Measurements from ENCODE around the gene FCN1.

FCN1 gene

DNA sequence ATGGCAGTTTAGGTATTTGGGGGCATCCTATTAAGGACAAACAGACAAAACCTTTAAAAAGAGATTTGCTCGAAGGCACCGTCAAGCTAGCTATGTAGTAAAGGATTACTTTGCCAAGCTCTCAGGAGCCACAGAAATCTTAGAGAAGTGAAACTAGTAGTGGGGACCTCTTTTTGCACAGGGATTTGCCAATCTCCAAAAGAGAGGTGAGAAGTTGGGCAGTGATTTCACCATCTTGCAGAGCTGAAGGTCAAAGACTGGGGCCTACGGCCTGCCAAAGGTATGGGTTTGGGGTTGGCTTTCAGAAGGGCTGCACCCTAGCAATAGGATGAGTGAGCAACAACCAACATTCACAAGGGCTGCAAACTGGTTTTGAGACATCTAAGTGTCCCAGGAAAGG, 1.6 kb upstream of the FCN1 start:
- Mint-ChIP-seq H3K4me1 (ENCODE audit: low read depth) (no peaks in the 10 kb centered on the region), H3K36me3 (ENCODE audit: low read depth) (no peaks in the 10 kb centered on the region), H3K4me3 (no peak overlapping the region), H3K9me3 (peaks cover 7% of the 10 kb centered on the region), H3K27me3 (ENCODE audit: low read depth) (no peaks in the 10 kb centered on the region), H3K27ac (no peak overlapping the region)

DNA sequence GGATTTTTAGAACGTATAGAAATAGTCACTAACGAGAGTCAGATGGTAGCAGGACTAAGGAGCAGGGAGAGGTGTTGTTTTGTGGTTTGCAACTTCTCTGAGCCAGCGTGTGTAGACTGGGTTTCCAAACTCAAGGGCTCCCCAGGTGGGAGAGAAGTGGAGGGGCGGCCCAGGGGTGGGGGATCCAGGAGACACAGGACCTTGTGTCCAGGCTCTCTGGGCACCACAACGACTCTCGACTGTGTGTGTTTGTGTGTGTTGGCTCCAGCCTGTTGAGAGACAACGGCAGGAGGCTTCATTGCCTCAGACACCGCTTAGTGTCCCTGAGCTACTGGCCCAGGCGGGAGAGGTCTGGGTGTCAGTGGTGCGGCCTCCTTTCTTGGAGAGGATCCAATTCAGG, 934 bp upstream of the FCN1 start:
- Mint-ChIP-seq H3K27ac (no peak overlapping the region), H3K9me3 (peaks cover 7% of the 10 kb centered on the region), H3K4me3 (no peak overlapping the region), H3K27me3 (ENCODE audit: low read depth) (no peaks in the 10 kb centered on the region), H3K4me1 (ENCODE audit: low read depth) (no peaks in the 10 kb centered on the region), H3K36me3 (ENCODE audit: low read depth) (no peaks in the 10 kb centered on the region)

DNA sequence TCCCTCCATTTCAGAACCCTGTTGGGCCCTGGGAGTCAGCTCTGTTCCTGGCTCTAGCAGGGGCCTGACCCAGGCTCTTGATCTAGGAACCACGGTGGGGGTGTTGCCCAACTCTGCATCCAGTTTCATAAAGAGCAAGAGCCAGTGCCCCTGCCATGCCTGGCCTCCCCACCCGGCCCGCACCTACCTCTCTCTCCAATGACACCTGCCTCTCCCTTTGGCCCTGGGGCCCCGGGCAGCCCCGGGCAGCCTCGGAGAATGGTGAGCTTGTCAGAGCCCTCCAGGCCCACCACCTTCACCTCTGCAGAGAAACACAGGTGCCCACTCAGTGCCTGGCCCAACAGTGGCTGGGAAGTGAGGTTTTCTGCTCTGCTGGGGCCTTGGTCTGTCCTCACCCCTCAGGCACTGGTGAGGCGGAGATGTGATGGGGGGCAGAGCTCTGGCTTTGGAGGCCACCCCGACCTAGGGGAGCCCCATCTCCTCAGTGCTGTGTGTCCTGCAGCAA, 1.5 kb downstream of the FCN1 start:
- Mint-ChIP-seq H3K9me3 (peaks cover 7% of the 10 kb centered on the region), H3K27ac (no peak overlapping the region), H3K4me1 (ENCODE audit: low read depth) (no peaks in the 10 kb centered on the region), H3K36me3 (ENCODE audit: low read depth) (no peaks in the 10 kb centered on the region), H3K4me3 (no peak overlapping the region), H3K27me3 (ENCODE audit: low read depth) (no peaks in the 10 kb centered on the region)

DNA sequence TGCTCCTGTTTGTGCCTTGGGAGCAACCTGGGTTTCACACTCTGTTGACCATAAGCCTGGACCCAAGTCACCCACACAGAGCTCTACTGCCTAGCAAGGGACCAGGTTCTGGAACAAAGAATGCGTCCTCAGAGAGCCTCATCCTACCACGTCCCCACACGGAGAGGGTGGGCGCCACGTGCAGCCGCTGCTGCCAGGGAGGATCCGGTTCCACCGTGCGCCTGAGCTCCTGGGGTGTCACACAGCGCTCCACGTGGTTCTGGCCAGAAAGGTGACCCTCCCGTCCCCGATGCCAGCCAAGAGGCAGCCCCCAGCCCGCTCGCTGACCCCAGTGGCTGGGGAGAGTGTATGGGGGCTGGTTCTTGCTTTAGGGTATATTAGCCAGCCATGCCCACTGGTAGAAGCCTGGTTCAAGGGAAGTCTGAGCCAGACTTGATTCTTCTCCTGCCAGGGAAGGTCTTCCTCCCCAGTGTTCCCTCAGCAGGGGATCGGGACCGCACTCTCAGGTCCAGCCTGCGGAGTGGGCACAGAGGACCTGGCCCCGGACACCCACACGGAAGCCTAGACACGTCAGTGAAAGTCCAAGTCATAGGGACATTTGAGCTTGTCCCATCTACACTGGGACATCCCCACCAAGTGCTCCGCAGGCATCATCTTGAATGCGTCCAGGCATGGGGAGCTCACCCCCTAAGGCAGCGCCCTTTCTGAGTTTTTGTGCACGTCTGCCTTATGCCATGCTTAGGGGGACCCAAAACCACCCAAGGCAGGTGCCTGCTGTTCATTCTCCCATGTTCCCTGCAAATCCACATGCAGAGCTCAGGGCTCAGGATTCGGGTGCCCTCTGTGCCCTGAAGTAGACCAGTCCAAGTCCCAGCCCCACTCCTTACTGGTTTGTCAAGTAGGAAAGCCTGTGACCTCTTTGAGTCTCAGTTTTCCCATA, 2.4 kb downstream of the FCN1 start:
- Mint-ChIP-seq H3K36me3 (ENCODE audit: low read depth) (no peaks in the 10 kb centered on the region), H3K4me3 (no peak overlapping the region)

DNA sequence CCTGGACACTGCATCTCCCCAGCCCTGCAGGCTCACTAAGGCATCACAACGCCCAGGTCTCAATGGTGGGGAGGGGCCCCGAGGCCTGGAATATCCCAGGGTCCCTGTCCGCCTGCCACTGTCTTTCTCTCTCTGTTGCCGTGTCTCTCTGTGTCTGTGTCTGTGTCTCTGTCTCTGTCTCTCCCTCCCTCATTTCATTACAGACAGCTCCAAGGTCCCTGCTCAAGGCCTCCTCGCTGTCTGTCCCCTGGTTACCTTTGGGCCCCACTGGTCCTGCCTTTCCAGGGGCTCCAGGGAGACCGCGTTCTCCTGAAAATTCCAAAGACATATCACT, 3.2 kb downstream of the FCN1 start:
- H3K4me3 Mint-ChIP-seq = no peak overlapping the region
- no peaks in the 10 kb centered on the region for H3K4me1 Mint-ChIP-seq (ENCODE audit: low read depth)
- no peaks in the 10 kb centered on the region for H3K36me3 Mint-ChIP-seq (ENCODE audit: low read depth)
- H3K9me3 Mint-ChIP-seq = peaks cover 2% of the 10 kb centered on the region
- H3K27ac Mint-ChIP-seq = no peak overlapping the region
- H3K27me3 Mint-ChIP-seq (ENCODE audit: low read depth) = peaks cover 14% of the 10 kb centered on the region

More for the DNA sequence above, 2.4 kb downstream of the FCN1 start:
- Mint-ChIP-seq H3K9me3 (peaks cover 7% of the 10 kb centered on the region), H3K27ac (no peak overlapping the region), H3K27me3 (ENCODE audit: low read depth) (peaks cover 5% of the 10 kb centered on the region), H3K4me1 (ENCODE audit: low read depth) (no peaks in the 10 kb centered on the region)

DNA sequence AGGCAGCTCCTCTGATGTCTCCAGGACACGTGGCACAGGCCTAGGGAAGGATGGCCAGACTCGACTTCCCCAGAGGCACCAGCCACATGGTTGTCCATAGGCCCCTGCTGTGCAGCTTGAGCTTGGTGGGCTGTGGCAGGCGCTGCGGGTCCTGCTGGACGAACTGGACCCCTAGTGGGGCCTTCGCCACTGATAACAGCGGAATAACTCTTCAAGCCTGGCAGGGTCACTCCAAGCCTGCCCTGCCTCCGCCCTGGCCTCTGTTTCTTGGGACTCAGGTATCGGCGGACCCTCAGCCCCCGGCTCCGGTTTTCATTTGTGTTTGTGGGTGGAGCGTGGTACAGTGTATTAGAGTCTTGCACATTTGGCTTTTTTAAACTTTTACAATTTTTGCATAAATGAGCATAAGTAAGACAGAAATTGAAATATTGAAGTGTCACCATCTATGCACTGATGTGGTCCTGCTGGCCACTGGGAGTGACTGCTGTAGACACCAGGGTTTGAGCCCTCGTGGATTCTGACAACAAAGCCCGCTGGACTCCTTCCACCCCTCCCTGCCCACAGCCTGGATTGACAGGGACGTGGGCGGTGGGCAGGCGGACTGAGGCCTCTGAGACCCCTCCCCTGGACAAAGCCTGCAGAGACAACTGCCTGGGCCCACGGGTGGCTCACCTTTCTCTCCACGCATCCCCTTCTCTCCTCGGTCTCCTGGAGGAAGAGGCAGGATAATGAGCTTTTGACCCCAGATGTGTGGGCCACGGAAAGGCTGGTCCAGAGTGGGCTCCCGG, 3.8 kb downstream of the FCN1 start:
- H3K4me1 Mint-ChIP-seq (ENCODE audit: low read depth) = no peaks in the 10 kb centered on the region
- no peak overlapping the region for H3K4me3 Mint-ChIP-seq
- H3K27ac Mint-ChIP-seq = no peak overlapping the region
- H3K27me3 Mint-ChIP-seq (ENCODE audit: low read depth) = peaks cover 14% of the 10 kb centered on the region
- no peaks in the 10 kb centered on the region for H3K36me3 Mint-ChIP-seq (ENCODE audit: low read depth)
- H3K9me3 Mint-ChIP-seq = peaks cover 2% of the 10 kb centered on the region

DNA sequence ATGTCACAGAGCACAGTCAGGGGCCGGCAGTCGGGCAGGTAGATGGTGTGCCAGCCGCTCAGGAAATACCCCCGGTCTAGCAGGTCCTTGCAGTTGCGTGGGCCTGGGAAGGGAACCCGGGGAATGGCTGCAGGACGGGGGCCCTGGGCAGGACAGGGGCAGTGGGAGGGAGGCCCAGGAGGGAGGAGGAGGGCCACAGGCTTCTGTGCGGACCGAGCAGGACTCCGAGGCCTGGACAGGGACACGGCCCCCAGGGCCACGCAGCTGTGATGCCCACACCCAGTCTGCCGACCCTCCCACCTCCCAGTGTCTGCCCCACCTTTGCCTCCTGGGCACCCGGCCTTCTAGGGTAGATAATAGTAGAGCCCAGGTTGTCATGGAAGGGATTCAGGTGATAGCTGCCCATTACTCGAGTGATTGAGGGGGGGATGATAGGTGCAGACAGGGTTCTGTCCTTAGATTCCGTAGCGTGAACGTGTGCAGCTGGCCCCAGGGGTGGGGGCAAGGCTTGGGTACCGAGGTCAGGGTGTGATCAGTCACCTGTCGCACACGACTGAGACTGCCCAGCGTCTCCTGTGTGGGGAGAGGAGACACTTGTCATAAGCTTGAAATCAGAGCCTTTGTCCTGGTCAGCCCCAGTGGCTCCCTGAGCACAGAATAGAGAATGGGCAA, 4.5 kb downstream of the FCN1 start:
- Mint-ChIP-seq H3K4me3 (no peak overlapping the region), H3K9me3 (no peaks in the 10 kb centered on the region), H3K4me1 (ENCODE audit: low read depth) (no peaks in the 10 kb centered on the region), H3K27ac (no peak overlapping the region), H3K27me3 (ENCODE audit: low read depth) (peaks cover 14% of the 10 kb centered on the region), H3K36me3 (ENCODE audit: low read depth) (no peaks in the 10 kb centered on the region)

DNA sequence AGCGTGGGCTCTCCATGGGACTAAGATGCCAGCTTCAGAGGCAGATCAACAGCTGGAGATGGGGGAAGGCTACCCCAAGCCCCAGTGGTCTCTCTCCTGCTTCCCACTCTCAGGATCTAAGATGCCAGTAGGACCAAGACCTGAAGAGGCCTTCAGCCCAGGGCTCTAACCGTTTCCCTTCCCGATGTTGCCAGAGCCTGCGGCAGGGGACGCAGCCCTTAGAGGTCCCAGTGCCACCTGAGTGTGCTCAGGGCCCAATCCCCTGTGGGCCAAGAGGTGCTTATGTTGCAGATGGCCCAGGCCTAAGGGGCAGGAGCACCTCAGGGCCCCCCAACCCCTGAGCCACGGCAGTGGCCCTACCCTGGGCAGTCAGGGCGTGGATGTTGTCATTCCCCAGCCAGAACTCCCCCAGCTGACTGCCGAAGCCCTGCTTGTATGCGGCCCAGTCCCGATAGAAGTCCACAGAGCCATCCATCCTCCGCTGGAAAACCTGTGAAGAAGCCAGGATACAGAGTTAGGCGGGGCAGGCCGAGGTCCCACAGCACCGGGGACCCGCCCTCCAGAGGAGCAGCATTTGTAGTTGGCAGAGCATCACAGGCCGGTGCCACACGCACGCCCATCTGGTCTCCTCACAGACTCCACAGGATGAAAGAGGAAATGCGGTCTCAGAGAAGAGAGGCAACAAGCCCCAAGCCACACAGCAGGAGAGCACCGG, 5.4 kb downstream of the FCN1 start:
- Mint-ChIP-seq H3K27ac (no peak overlapping the region), H3K4me3 (no peak overlapping the region), H3K27me3 (ENCODE audit: low read depth) (peaks cover 14% of the 10 kb centered on the region), H3K4me1 (ENCODE audit: low read depth) (no peaks in the 10 kb centered on the region), H3K9me3 (no peaks in the 10 kb centered on the region), H3K36me3 (ENCODE audit: low read depth) (no peaks in the 10 kb centered on the region)

DNA sequence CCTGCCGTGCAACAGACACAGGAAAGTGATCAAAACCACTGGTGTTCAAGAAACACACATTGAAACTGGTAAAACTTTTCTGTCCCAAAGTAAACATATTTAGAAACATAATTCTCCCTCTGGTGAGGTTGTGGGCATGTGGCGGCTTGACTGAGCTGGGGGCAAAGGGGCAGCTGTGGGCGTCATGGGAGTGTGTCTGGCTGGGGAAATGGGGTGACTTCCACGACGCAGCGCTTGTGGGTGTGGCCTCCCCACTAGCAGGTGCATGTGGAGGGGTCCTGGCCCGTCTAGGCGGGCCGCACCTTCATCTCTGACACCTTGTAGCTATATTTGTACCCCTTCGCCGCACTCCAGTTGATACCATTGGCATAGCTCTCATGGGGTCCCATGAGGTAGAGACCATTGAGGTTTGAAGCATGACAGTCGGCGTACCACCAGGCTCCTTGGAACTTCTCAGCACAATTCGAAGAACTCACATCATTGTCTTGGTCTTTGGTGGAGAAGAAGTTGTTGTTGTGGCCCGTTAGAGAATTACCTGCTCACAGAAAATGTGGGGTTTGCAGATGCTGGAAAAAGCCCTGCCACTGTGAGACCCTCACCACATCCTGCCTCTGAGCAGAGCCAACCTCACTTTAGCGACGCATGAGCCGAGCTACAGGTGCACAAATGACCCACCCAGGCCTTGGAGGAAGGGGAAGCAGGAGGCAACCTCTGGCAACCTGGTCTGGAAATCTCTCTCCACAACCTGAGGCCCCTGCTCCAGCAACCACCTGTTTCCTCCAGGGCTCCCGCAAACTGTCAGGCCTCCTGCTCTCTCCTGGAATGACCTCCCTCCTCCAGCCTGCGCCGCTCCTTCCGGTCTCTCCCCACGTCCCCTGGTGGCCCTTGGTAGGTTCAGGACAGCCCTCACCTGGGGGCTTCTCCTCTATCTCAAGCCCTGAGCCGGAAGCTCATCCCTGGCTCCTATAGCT, 7.9 kb downstream of the FCN1 start:
- H3K36me3 Mint-ChIP-seq (ENCODE audit: low read depth) = no peaks in the 10 kb centered on the region
- H3K9me3 Mint-ChIP-seq = no peaks in the 10 kb centered on the region
- no peaks in the 10 kb centered on the region for H3K4me1 Mint-ChIP-seq (ENCODE audit: low read depth)
- peaks cover 14% of the 10 kb centered on the region for H3K27me3 Mint-ChIP-seq (ENCODE audit: low read depth)
- H3K27ac Mint-ChIP-seq = no peak overlapping the region
- H3K4me3 Mint-ChIP-seq = no peak overlapping the region

DNA sequence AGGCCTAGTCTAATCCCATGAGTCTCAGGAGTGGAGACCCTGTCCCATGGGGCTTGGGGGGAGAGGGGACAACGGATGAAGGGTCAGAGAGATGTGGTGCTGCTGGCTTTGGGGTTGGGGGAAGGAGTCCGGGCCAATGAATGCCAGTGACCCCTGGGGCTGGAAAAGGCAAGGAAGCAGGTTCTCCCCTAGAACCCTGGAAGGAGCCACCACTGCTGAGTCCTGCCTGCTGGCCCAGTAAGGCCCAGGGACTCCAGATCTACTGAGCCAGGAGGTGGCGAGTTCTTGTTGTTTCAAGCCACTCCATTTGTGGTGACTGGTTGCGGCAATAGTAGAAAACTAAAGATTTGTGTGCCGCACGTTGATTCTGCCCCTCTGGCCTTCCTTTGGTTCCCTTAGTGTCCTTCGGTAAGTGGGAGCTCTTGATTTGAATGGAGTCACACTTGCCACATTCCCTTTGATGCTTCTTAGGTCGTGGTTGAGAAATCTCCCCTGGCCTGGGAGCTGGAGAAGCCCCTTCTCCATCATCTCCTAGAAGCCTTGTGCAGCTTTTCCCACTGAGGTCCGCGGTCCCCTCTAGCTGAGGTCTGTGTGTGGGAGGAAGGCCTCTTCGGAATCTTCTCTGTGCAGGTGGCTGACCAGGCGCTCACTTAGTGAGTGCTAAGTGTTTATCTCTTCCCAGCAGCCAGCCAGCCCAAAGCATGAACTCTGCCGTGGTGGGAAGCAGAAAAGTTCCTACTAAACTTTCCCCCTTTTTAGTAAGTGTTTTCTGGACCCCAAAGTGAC, 9.0 kb downstream of the FCN1 start:
- no peaks in the 10 kb centered on the region for H3K4me1 Mint-ChIP-seq (ENCODE audit: low read depth)
- no peak overlapping the region for H3K4me3 Mint-ChIP-seq
- no peaks in the 10 kb centered on the region for H3K9me3 Mint-ChIP-seq
- no peaks in the 10 kb centered on the region for H3K36me3 Mint-ChIP-seq (ENCODE audit: low read depth)
- no peak overlapping the region for H3K27ac Mint-ChIP-seq
- H3K27me3 Mint-ChIP-seq (ENCODE audit: low read depth) = peaks cover 16% of the 10 kb centered on the region

DNA sequence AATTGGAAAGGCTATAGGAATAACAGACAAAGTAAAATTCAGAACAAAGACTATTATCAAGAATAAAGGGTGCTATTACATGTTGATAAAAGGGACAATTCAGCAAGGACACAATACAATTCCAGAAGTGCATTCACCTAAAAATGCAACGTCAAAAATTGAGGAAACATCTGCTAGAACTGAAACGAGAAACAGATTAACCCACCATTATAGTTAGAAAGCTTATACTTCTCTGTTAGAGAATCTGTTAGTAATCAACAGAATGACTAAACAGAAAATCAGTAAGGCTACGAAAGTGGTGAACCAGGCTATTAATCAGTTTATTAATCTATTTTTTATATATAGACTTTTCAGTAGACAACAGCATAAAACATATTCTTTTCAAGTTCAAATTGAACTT, 14.8 kb downstream of the FCN1 start:
- no peaks in the 10 kb centered on the region for H3K36me3 Mint-ChIP-seq (ENCODE audit: low read depth)
- no peak overlapping the region for H3K27ac Mint-ChIP-seq
- H3K9me3 Mint-ChIP-seq = peaks cover 14% of the 10 kb centered on the region
- peaks cover 12% of the 10 kb centered on the region for H3K27me3 Mint-ChIP-seq (ENCODE audit: low read depth)
- no peak overlapping the region for H3K4me3 Mint-ChIP-seq
- no peaks in the 10 kb centered on the region for H3K4me1 Mint-ChIP-seq (ENCODE audit: low read depth)

DNA sequence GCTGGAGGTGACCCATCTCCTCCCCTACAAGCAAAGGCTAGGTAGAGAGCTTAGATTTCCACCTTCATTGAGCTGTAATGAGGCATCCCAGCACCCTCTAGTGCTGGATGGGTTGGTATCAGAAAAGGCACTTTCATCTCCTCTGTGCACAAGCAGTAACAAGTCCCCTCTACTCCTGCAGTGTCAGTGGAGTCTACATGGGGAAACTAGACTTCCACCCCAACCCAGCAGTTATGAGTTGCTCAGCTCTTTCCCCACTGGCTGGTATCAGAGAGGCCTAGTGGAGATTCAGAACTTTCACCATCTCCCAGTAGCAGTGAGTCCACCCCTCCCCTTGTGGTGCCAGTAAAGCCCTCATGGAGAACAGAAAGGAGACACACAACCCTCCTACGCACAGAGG, 17.9 kb downstream of the FCN1 start:
- H3K4me3 Mint-ChIP-seq = no peak overlapping the region
- H3K4me1 Mint-ChIP-seq (ENCODE audit: low read depth) = no peaks in the 10 kb centered on the region
- no peak overlapping the region for H3K27ac Mint-ChIP-seq
- H3K9me3 Mint-ChIP-seq = peaks cover 14% of the 10 kb centered on the region
- H3K27me3 Mint-ChIP-seq (ENCODE audit: low read depth) = peaks cover 12% of the 10 kb centered on the region
- no peaks in the 10 kb centered on the region for H3K36me3 Mint-ChIP-seq (ENCODE audit: low read depth)

DNA sequence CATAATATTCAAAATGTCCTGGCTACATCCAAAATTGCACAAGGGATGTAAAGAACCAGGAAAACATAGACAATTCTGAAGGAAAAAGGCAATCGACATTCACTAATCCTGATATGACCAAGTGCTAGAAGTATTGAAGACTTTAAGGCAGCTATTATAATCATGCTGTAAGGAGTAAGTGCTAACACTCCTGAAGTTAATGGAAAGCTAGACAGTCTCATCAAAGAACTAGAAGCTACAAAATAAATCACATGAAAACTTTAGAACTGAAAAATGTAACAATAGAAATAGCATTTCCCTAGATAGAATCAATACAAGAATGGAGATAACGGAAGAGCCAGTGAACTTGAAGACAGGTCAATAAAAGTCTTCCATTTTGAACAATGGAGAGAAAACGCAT, 18.5 kb downstream of the FCN1 start:
- Mint-ChIP-seq H3K27me3 (ENCODE audit: low read depth) (peaks cover 12% of the 10 kb centered on the region), H3K27ac (no peak overlapping the region), H3K36me3 (ENCODE audit: low read depth) (no peaks in the 10 kb centered on the region), H3K4me3 (no peak overlapping the region), H3K9me3 (peaks cover 14% of the 10 kb centered on the region), H3K4me1 (ENCODE audit: low read depth) (no peaks in the 10 kb centered on the region)
